Measurements from ENCODE around the gene MMP26.

MMP26 gene

DNA sequence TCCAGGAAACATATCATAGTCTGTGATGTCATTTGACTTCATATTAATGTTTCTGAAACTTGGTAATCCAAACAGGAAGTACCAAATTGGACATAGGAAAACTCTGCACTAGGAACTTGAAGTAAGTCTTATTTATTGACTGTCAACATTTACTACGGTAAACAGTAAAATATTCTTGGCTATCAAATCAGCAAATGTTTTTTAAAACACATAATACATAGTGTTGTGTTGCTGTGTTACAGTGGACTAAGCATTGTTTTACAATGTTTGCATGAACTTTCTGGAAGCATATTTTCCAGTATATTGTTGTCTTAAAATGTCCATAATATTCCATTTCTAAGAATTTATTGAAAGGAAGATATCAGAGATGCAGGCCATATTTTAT, 4.2 kb upstream of the MMP26 start:
- no peak overlapping the region for H3K4me3 ChIP-seq (ENCODE audit: low read depth, low read length)
- no peak overlapping the region for H2AFZ ChIP-seq (ENCODE audit: insufficient read depth, low read length, poor library complexity)
- H3K27me3 ChIP-seq (ENCODE audit: insufficient read depth, low read length) = no peaks in the 10 kb centered on the region
- H3K4me2 ChIP-seq (ENCODE audit: low read length) = no peak overlapping the region
- H3K9me3 ChIP-seq (ENCODE audit: insufficient read depth, low read depth, low read length) = no peaks in the 10 kb centered on the region
- H3K9ac ChIP-seq (ENCODE audit: low read length) = no peak overlapping the region
- no peak overlapping the region for H2BK12ac ChIP-seq (ENCODE audit: low read length)
- no peaks in the 10 kb centered on the region for H3K79me1 ChIP-seq (ENCODE audit: low read length)
- no peaks in the 10 kb centered on the region for H3K79me2 ChIP-seq (ENCODE audit: control insufficient read depth, insufficient read depth, low read length, poor library complexity)
- no peak overlapping the region for H4K8ac ChIP-seq (ENCODE audit: low read depth, low read length)
- no peak overlapping the region for H2AK5ac ChIP-seq (ENCODE audit: low read length)
- H2BK5ac ChIP-seq (ENCODE audit: low read depth, low read length, poor library complexity) = no peak overlapping the region
- H3K4ac ChIP-seq (ENCODE audit: low read depth, low read length) = no peak overlapping the region
- no peak overlapping the region for H3K18ac ChIP-seq (ENCODE audit: low read length)
- no peak overlapping the region for H3K23ac ChIP-seq (ENCODE audit: low read length)
- no peaks in the 10 kb centered on the region for H3K4me1 ChIP-seq (ENCODE audit: control insufficient read depth in 1 of 2, insufficient read depth in 2 of 2, low read length in 2 of 2)
- no peak for DNase-seq
- no peak overlapping the region for H4K91ac ChIP-seq (ENCODE audit: low read depth, low read length)
- no peak overlapping the region for H4K12ac ChIP-seq (ENCODE audit: low read depth, low read length)
- no peak overlapping the region for H3K14ac ChIP-seq (ENCODE audit: low read length)
- H3K36me3 ChIP-seq (ENCODE audit: control insufficient read depth in 1 of 2, insufficient read depth in 2 of 2, low read length in 2 of 2) = no peaks in the 10 kb centered on the region
- H3K27ac ChIP-seq (ENCODE audit: low read depth, low read length) = no peak overlapping the region
- H2BK120ac ChIP-seq (ENCODE audit: insufficient read depth, low read length, poor library complexity) = no peak overlapping the region
- no CpG with 5 or more reads among the region's 1 CpG for WGBS (ENCODE audit: extremely low coverage, insufficient coverage, insufficient read length)

DNA sequence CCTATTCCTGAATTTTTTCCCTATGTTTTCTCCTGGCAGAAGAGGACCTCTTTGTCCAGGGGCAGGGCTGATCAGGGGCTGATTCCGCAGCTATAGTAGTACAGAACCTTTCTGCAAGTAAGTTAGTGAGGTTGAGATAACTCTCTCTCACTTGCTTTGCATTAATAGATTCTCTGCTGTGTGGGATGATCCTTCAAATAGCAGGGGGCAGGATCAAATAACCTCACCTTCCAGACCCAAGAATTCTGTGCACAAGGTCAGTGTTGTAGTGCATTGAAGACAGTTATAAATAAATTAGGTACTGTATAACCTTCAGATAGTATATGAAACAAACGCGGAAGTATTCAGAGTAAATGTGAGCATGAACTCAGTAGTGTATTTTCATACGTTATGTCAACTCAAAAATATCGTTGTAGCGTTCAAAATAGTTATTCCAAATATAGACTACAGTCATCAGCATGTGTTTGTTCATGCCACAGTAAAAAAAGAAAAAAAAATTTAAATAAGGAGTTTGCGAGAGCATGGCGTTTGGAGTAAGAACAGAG, 278 bp downstream of the MMP26 start:
- Histone ChIP-seq H3K23ac (ENCODE audit: low read length) (no peak overlapping the region), H3K4me1 (ENCODE audit: control insufficient read depth in 1 of 2, insufficient read depth in 2 of 2, low read length in 2 of 2) (no peaks in the 10 kb centered on the region), H2AFZ (ENCODE audit: insufficient read depth, low read length, poor library complexity) (no peak overlapping the region), H2BK120ac (ENCODE audit: insufficient read depth, low read length, poor library complexity) (no peak overlapping the region), H3K4me3 (ENCODE audit: low read depth, low read length) (no peak overlapping the region), H3K27ac (ENCODE audit: low read depth, low read length) (no peak overlapping the region), H3K9ac (ENCODE audit: low read length) (no peak overlapping the region), H3K79me1 (ENCODE audit: low read length) (no peaks in the 10 kb centered on the region), H4K12ac (ENCODE audit: low read depth, low read length) (no peak overlapping the region), H3K18ac (ENCODE audit: low read length) (no peak overlapping the region), H3K27me3 (ENCODE audit: insufficient read depth, low read length) (no peaks in the 10 kb centered on the region), H3K14ac (ENCODE audit: low read length) (no peak overlapping the region), H3K4ac (ENCODE audit: low read depth, low read length) (no peak overlapping the region), H3K79me2 (ENCODE audit: control insufficient read depth, insufficient read depth, low read length, poor library complexity) (no peaks in the 10 kb centered on the region), H3K9me3 (ENCODE audit: insufficient read depth, low read depth, low read length) (no peaks in the 10 kb centered on the region), H2AK5ac (ENCODE audit: low read length) (no peak overlapping the region), H2BK12ac (ENCODE audit: low read length) (no peak overlapping the region), H3K4me2 (ENCODE audit: low read length) (no peak overlapping the region), H4K8ac (ENCODE audit: low read depth, low read length) (no peak overlapping the region), H4K91ac (ENCODE audit: low read depth, low read length) (no peak overlapping the region), H2BK5ac (ENCODE audit: low read depth, low read length, poor library complexity) (no peak overlapping the region), H3K36me3 (ENCODE audit: control insufficient read depth in 1 of 2, insufficient read depth in 2 of 2, low read length in 2 of 2) (no peaks in the 10 kb centered on the region)
- DNase-seq = no peak
- WGBS (ENCODE audit: extremely low coverage, insufficient coverage, insufficient read length) = no CpG with 5 or more reads among the region's 8 CpGs

DNA sequence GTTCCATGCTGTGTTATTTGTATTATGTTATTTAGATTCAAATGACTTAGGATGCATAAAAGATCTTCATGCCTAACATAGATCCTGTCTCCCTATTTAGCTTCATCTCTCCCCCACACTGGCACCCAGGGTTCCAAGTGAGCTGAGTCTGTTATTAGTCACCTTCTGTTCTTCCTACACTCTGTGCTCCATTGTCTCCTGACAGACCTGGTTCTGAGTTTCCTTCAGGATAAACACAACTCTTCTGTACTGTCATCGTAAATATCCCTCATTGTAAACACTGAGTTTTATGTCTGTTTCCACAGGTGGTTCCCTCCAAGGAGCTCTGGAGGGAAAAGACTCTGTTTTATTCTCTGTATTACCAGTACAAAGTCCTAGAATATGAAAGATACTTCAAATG, 8.7 kb downstream of the MMP26 start:
- H3K9ac ChIP-seq (ENCODE audit: low read length) = no peak overlapping the region
- no CpG with 5 or more reads among the region's 1 CpG for WGBS (ENCODE audit: extremely low coverage, insufficient coverage, insufficient read length)
- DNase-seq = no peak
- H3K36me3 ChIP-seq (ENCODE audit: control insufficient read depth in 1 of 2, insufficient read depth in 2 of 2, low read length in 2 of 2) = no peaks in the 10 kb centered on the region
- no peak overlapping the region for H3K4ac ChIP-seq (ENCODE audit: low read depth, low read length)
- no peak overlapping the region for H4K8ac ChIP-seq (ENCODE audit: low read depth, low read length)
- H3K23ac ChIP-seq (ENCODE audit: low read length) = no peak overlapping the region
- H3K9me3 ChIP-seq (ENCODE audit: insufficient read depth, low read depth, low read length) = peaks cover 2% of the 10 kb centered on the region
- no peak overlapping the region for H2BK12ac ChIP-seq (ENCODE audit: low read length)
- H3K27ac ChIP-seq (ENCODE audit: low read depth, low read length) = no peak overlapping the region
- H3K4me2 ChIP-seq (ENCODE audit: low read length) = no peak overlapping the region
- no peak overlapping the region for H4K12ac ChIP-seq (ENCODE audit: low read depth, low read length)
- no peak overlapping the region for H2AFZ ChIP-seq (ENCODE audit: insufficient read depth, low read length, poor library complexity)
- no peak overlapping the region for H3K4me3 ChIP-seq (ENCODE audit: low read depth, low read length)
- no peaks in the 10 kb centered on the region for H3K79me2 ChIP-seq (ENCODE audit: control insufficient read depth, insufficient read depth, low read length, poor library complexity)
- no peak overlapping the region for H3K18ac ChIP-seq (ENCODE audit: low read length)
- no peaks in the 10 kb centered on the region for H3K27me3 ChIP-seq (ENCODE audit: insufficient read depth, low read length)
- no peak overlapping the region for H2BK120ac ChIP-seq (ENCODE audit: insufficient read depth, low read length, poor library complexity)
- H3K4me1 ChIP-seq (ENCODE audit: control insufficient read depth in 1 of 2, insufficient read depth in 2 of 2, low read length in 2 of 2) = no peaks in the 10 kb centered on the region
- H3K79me1 ChIP-seq (ENCODE audit: low read length) = no peaks in the 10 kb centered on the region
- H2BK5ac ChIP-seq (ENCODE audit: low read depth, low read length, poor library complexity) = no peak overlapping the region
- no peak overlapping the region for H2AK5ac ChIP-seq (ENCODE audit: low read length)
- no peak overlapping the region for H3K14ac ChIP-seq (ENCODE audit: low read length)
- no peak overlapping the region for H4K91ac ChIP-seq (ENCODE audit: low read depth, low read length)

DNA sequence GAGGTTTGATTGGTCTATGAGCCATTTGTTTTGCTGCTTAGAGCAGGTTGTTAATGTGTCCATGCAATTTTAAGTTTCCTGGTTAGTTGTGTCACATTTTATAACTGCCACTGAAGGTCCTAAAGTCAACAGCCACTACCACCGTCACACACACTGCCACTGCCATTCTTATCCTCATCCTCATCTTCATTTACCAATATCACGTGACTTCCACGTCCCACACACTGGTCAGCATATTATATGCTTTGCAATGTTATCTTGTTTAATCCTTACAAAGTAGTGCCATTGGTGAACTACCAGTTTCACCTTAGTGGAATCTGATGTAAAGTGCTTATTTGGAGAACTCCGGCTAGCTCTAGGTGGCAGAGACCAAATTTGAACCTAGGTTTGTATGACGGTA, 9.7 kb downstream of the MMP26 start:
- H3K27ac ChIP-seq (ENCODE audit: low read depth, low read length) = no peak overlapping the region
- H3K36me3 ChIP-seq (ENCODE audit: control insufficient read depth in 1 of 2, insufficient read depth in 2 of 2, low read length in 2 of 2) = no peaks in the 10 kb centered on the region
- no peak overlapping the region for H3K18ac ChIP-seq (ENCODE audit: low read length)
- no peak for DNase-seq
- no peak overlapping the region for H2BK5ac ChIP-seq (ENCODE audit: low read depth, low read length, poor library complexity)
- H3K79me2 ChIP-seq (ENCODE audit: control insufficient read depth, insufficient read depth, low read length, poor library complexity) = no peaks in the 10 kb centered on the region
- no peak overlapping the region for H4K12ac ChIP-seq (ENCODE audit: low read depth, low read length)
- no peak overlapping the region for H3K14ac ChIP-seq (ENCODE audit: low read length)
- H4K8ac ChIP-seq (ENCODE audit: low read depth, low read length) = no peak overlapping the region
- H3K4me1 ChIP-seq (ENCODE audit: control insufficient read depth in 1 of 2, insufficient read depth in 2 of 2, low read length in 2 of 2) = no peaks in the 10 kb centered on the region
- H2AK5ac ChIP-seq (ENCODE audit: low read length) = no peak overlapping the region
- no peak overlapping the region for H3K4me2 ChIP-seq (ENCODE audit: low read length)
- no peak overlapping the region for H2BK12ac ChIP-seq (ENCODE audit: low read length)
- no peak overlapping the region for H3K4ac ChIP-seq (ENCODE audit: low read depth, low read length)
- no peak overlapping the region for H2BK120ac ChIP-seq (ENCODE audit: insufficient read depth, low read length, poor library complexity)
- H3K9me3 ChIP-seq (ENCODE audit: insufficient read depth, low read depth, low read length) = peaks cover 3% of the 10 kb centered on the region
- WGBS (ENCODE audit: extremely low coverage, insufficient coverage, insufficient read length) = no CpG with 5 or more reads among the region's 5 CpGs
- no peaks in the 10 kb centered on the region for H3K27me3 ChIP-seq (ENCODE audit: insufficient read depth, low read length)
- H4K91ac ChIP-seq (ENCODE audit: low read depth, low read length) = no peak overlapping the region
- H3K9ac ChIP-seq (ENCODE audit: low read length) = no peak overlapping the region
- no peak overlapping the region for H3K23ac ChIP-seq (ENCODE audit: low read length)
- H3K4me3 ChIP-seq (ENCODE audit: low read depth, low read length) = no peak overlapping the region
- no peak overlapping the region for H2AFZ ChIP-seq (ENCODE audit: insufficient read depth, low read length, poor library complexity)
- no peaks in the 10 kb centered on the region for H3K79me1 ChIP-seq (ENCODE audit: low read length)
